Measurements from ENCODE around the gene SCTR.

GRCh38 chr2:119527999-119528398 lies 3.7 kb upstream of the SCTR start:
- no peak for TF ChIP-seq CTCF (IDR thresholded peaks at IDR 0.05)
- no peak for TF ChIP-seq POLR2A (IDR thresholded peaks at IDR 0.05)
- no peak for TF ChIP-seq POLR2AphosphoS5 (IDR thresholded peaks at IDR 0.05)
- no peak for TF ChIP-seq EP300 (IDR thresholded peaks at IDR 0.05)
